WTC11 (cell line): Measurements from ENCODE around the gene RTL5. TPM values are rescaled to one million over a fixed set of nuclear protein-coding genes. Genes with fewer than 3 reads are reported as not detected.

Experiments used
- ATAC-seq: fragments of 200-7000 bp; cut with Tn5 transposase; 2 replicates; pipeline ENCODE4 v1.10.0; 2021; ENCODE audit warnings: mild to moderate bottlenecking, moderate library complexity
- CTCF ChIA-PET: fragments of 300-600 bp; sonication (Branson Sonifier 250); formaldehyde crosslinking; loops from one replicate; lab custom pipeline; 2021; ENCODE audit warnings: antibody characterized with exemption; lab: Charles Lee
- POLR2A ChIA-PET: fragments of 350-600 bp; sonication (Branson Sonifier 250); formaldehyde crosslinking; loops from one replicate; lab custom pipeline; 2021; ENCODE audit warnings: antibody characterized with exemption; lab: Charles Lee
- DNase-seq: peaks from one replicate; pipeline ENCODE4 v3.0.0; 2021; ENCODE audit warnings: low spot score
- H3K27ac Mint-ChIP-seq: 2 replicates; pipeline ENCODE4 v1.8.0; 2021; ENCODE audit warnings: mixed read lengths
- H3K27me3 Mint-ChIP-seq: 2 replicates; pipeline ENCODE4 v1.8.0; 2021; ENCODE audit warnings: low read depth, mild to moderate bottlenecking, moderate library complexity, mixed read lengths
- H3K36me3 Mint-ChIP-seq: 2 replicates; pipeline ENCODE4 v1.8.0; 2021; ENCODE audit warnings: mixed read lengths
- H3K4me1 Mint-ChIP-seq: 2 replicates; pipeline ENCODE4 v1.8.0; 2022; ENCODE audit warnings: mixed read lengths
- H3K4me3 Mint-ChIP-seq: 2 replicates; pipeline ENCODE4 v1.8.0; 2021; ENCODE audit warnings: mild to moderate bottlenecking, moderate library complexity, mixed read lengths
- H3K9me3 Mint-ChIP-seq: 2 replicates; pipeline ENCODE4 v1.8.0; 2021; ENCODE audit warnings: mixed read lengths
- ATF6 ChIP-seq: sonication (generic); formaldehyde crosslinking; IDR thresholded peaks from 2 replicates; pipeline ENCODE4 v1.8.1; 2023; ENCODE audit warnings: mild to moderate bottlenecking, missing genetic modification reagents
- CDX4 ChIP-seq: fragments of 250-450 bp; sonication (Bioruptor Pico); IDR thresholded peaks from 2 replicates; pipeline ENCODE4 v1.9.0; 2021; ENCODE audit warnings: moderate library complexity, mild to moderate bottlenecking, inconsistent platforms, borderline replicate concordance
- EMX1 ChIP-seq: fragments of 250-450 bp; sonication (Bioruptor Pico); IDR thresholded peaks from 2 replicates; pipeline ENCODE4 v1.8.0; 2021; ENCODE audit warnings: mild to moderate bottlenecking
- ESRRA ChIP-seq: sonication (generic); formaldehyde crosslinking; IDR thresholded peaks from 2 replicates; pipeline ENCODE4 v1.8.1; 2022; ENCODE audit warnings: mild to moderate bottlenecking, missing genetic modification reagents, borderline replicate concordance
- HMGA2 ChIP-seq: fragments of 250-450 bp; sonication (Bioruptor Pico); IDR thresholded peaks from 2 replicates; pipeline ENCODE4 v1.4.0; 2021; ENCODE audit warnings: mild to moderate bottlenecking, moderate library complexity
- IRF2 ChIP-seq: sonication (generic); formaldehyde crosslinking; IDR thresholded peaks from 2 replicates; pipeline ENCODE4 v1.8.0; 2022; ENCODE audit warnings: low read depth, missing genetic modification reagents, borderline replicate concordance
- JAZF1 ChIP-seq: fragments of 250-450 bp; sonication (Bioruptor Pico); IDR thresholded peaks from 2 replicates; pipeline ENCODE4 v1.9.0; 2021; ENCODE audit warnings: moderate library complexity, mild to moderate bottlenecking, inconsistent platforms
- MYBL2 ChIP-seq: sonication (generic); formaldehyde crosslinking; IDR thresholded peaks from 2 replicates; pipeline ENCODE4 v1.8.1; 2023; ENCODE audit warnings: mild to moderate bottlenecking, moderate library complexity, missing genetic modification reagents
- NFATC4 ChIP-seq: fragments of 250-450 bp; sonication (Bioruptor Pico); IDR thresholded peaks from 2 replicates; pipeline ENCODE4 v1.9.0; 2021; ENCODE audit warnings: mild to moderate bottlenecking
- NFE2L1 ChIP-seq: sonication (generic); formaldehyde crosslinking; IDR thresholded peaks from 2 replicates; pipeline ENCODE4 v1.8.1; 2023; ENCODE audit warnings: missing genetic modification reagents
- NR1H2 ChIP-seq: sonication (generic); formaldehyde crosslinking; IDR thresholded peaks from 2 replicates; pipeline ENCODE4 v1.9.0; 2021; ENCODE audit warnings: mild to moderate bottlenecking, moderate library complexity, missing genetic modification reagents
- NR3C1 ChIP-seq: sonication (generic); formaldehyde crosslinking; conservative IDR thresholded peaks from 2 replicates; pipeline ENCODE4 v1.8.1; 2023; ENCODE audit warnings: low read depth, mild to moderate bottlenecking, missing genetic modification reagents
- PREB ChIP-seq: sonication (generic); formaldehyde crosslinking; IDR thresholded peaks from 2 replicates; pipeline ENCODE4 v1.8.1; 2022; ENCODE audit warnings: mild to moderate bottlenecking, missing genetic modification reagents, moderate library complexity, borderline replicate concordance
- PRRX2 ChIP-seq: fragments of 250-450 bp; sonication (Bioruptor Pico); IDR thresholded peaks from 2 replicates; pipeline ENCODE4 v1.8.0; 2021; ENCODE audit warnings: mild to moderate bottlenecking
- RELA ChIP-seq: sonication (generic); formaldehyde crosslinking; IDR thresholded peaks from 2 replicates; pipeline ENCODE4 v1.8.1; 2022; ENCODE audit warnings: missing genetic modification reagents, mild to moderate bottlenecking, borderline replicate concordance
- SOX15 ChIP-seq: fragments of 250-450 bp; sonication (Bioruptor Pico); IDR thresholded peaks from 2 replicates; pipeline ENCODE4 v1.9.0; 2021; ENCODE audit warnings: mild to moderate bottlenecking
- TCF7 ChIP-seq: sonication (generic); formaldehyde crosslinking; IDR thresholded peaks from 2 replicates; pipeline ENCODE4 v1.8.0; 2022; ENCODE audit warnings: mild to moderate bottlenecking, low read depth, missing genetic modification reagents, moderate library complexity
- USF2 ChIP-seq: sonication (generic); formaldehyde crosslinking; IDR thresholded peaks from 2 replicates; pipeline ENCODE4 v1.8.1; 2023; ENCODE audit warnings: mild to moderate bottlenecking, missing genetic modification reagents, moderate library complexity
- ZBTB21 ChIP-seq: sonication (generic); formaldehyde crosslinking; IDR thresholded peaks from 2 replicates; pipeline ENCODE4 v1.8.1; 2023; ENCODE audit warnings: mild to moderate bottlenecking, missing genetic modification reagents, borderline replicate concordance
- ZNF121 ChIP-seq: sonication (generic); formaldehyde crosslinking; IDR thresholded peaks from 2 replicates; pipeline ENCODE4 v1.8.0; 2023; ENCODE audit warnings: missing genetic modification reagents
- ZNF138 ChIP-seq: sonication (generic); formaldehyde crosslinking; conservative IDR thresholded peaks from 2 replicates; pipeline ENCODE4 v1.8.1; 2022; ENCODE audit warnings: mild to moderate bottlenecking, moderate library complexity, missing genetic modification reagents
- ZNF263 ChIP-seq: sonication (generic); formaldehyde crosslinking; IDR thresholded peaks from 2 replicates; pipeline ENCODE4 v1.8.1; 2022; ENCODE audit warnings: low read depth, mild to moderate bottlenecking, moderate library complexity, missing genetic modification reagents
- ZNF317 ChIP-seq: sonication (generic); formaldehyde crosslinking; IDR thresholded peaks from 2 replicates; pipeline ENCODE4 v1.8.1; 2023; ENCODE audit warnings: low read depth, mild to moderate bottlenecking, moderate library complexity, missing genetic modification reagents, borderline replicate concordance
- ZNF396 ChIP-seq: fragments of 250-450 bp; sonication (Bioruptor Pico); IDR thresholded peaks from 2 replicates; pipeline ENCODE4 v1.8.0; 2021; ENCODE audit warnings: mild to moderate bottlenecking, moderate library complexity, borderline replicate concordance
- ZNF423 ChIP-seq: fragments of 250-450 bp; sonication (Bioruptor Pico); IDR thresholded peaks from 2 replicates; pipeline ENCODE4 v2.1.2; 2022; ENCODE audit warnings: mild to moderate bottlenecking, moderate library complexity
- total RNA-seq: library from RNA; stranded (reverse); gene quantifications from 3 replicates; pipeline ENCODE4 v1.2.3, GENCODE V29; 2021

RTL5 gene
- total RNA-seq, 1 experiment from 2014 or later, result 1.3 TPM

- DNase-seq, result no peak
- no peaks in the 10 kb centered on the region for H3K9me3 Mint-ChIP-seq
- CTCF ChIA-PET, result interaction anchor here (0.6 to 4.3 kb wide), 9 partner anchors 9 to 122 kb away, joined by 3 to 31 read pairs (median 4); no protein-coding TSS in a partner anchor
- no peak for ATAC-seq
- POLR2A ChIA-PET, result interaction anchor here (0.5 kb wide), 1 partner anchor 543 kb away, joined by 3 read pairs; no protein-coding TSS in a partner anchor
- no peak overlapping the region for H3K27ac Mint-ChIP-seq
- no peak overlapping the region for H3K4me3 Mint-ChIP-seq
- H3K36me3 Mint-ChIP-seq, result peaks cover 11% of the 10 kb centered on the region
- H3K4me1 Mint-ChIP-seq, result peaks cover 63% of the 10 kb centered on the region
- no peak for TF ChIP-seq NFE2L1 (CRISPR knock-in tag)
- TF ChIP-seq NFATC4 (CRISPR knock-in tag), result no peak
- no peak for TF ChIP-seq MYBL2 (CRISPR knock-in tag)
- TF ChIP-seq ZNF121 (CRISPR knock-in tag), result no peak
- TF ChIP-seq NR1H2 (CRISPR knock-in tag), result no peak
- TF ChIP-seq EMX1, result no peak
- no peak for TF ChIP-seq HMGA2
- no peak for TF ChIP-seq PREB (CRISPR knock-in tag)
- no peak for TF ChIP-seq TCF7 (CRISPR knock-in tag)
- no peak for TF ChIP-seq ESRRA (CRISPR knock-in tag)
- no peak for TF ChIP-seq ZNF423 (CRISPR knock-in tag)
- TF ChIP-seq PRRX2 (CRISPR knock-in tag), result no peak
- TF ChIP-seq RELA (CRISPR knock-in tag), result no peak
- TF ChIP-seq CDX4 (CRISPR knock-in tag), result no peak
- TF ChIP-seq, all 79 proteins: peak for 0
- peaks cover 29% of the 10 kb centered on the region for H3K27me3 Mint-ChIP-seq
Measured at GRCh38 chrX:72126048-72126415, 5.7 kb downstream of the RTL5 start.

- H3K9me3 Mint-ChIP-seq, result no peaks in the 10 kb centered on the region
- ATAC-seq (no peak), DNase-seq (no peak)
- TF ChIP-seq NR3C1 (no peak), TCF7 (CRISPR knock-in tag) (no peak), ZNF423 (CRISPR knock-in tag) (no peak), JAZF1 (CRISPR knock-in tag) (no peak)
- no peak overlapping the region for H3K4me3 Mint-ChIP-seq
- H3K4me1 Mint-ChIP-seq, result peaks cover 61% of the 10 kb centered on the region
- CTCF ChIA-PET, result interaction anchor here (1.4 to 4.3 kb wide), 4 partner anchors 18 to 107 kb away, joined by 4 to 31 read pairs (median 12); no protein-coding TSS in a partner anchor
- H3K27ac Mint-ChIP-seq, result no peak overlapping the region
- peaks cover 10% of the 10 kb centered on the region for H3K36me3 Mint-ChIP-seq
- POLR2A ChIA-PET, result no interaction called here
- H3K27me3 Mint-ChIP-seq, result peaks cover 23% of the 10 kb centered on the region
Measured at GRCh38 chrX:72125331-72126047, 6.2 kb downstream of the RTL5 start.

GRCh38 chrX:72124540-72125201, 7.0 kb downstream of the RTL5 start:
- H3K4me3 Mint-ChIP-seq, result no peak overlapping the region
- no peak for DNase-seq
- H3K4me1 Mint-ChIP-seq, result peaks cover 57% of the 10 kb centered on the region
- no peaks in the 10 kb centered on the region for H3K9me3 Mint-ChIP-seq
- ChIA-PET POLR2A (no interaction called here), CTCF (interaction anchor here (0.8 to 4.3 kb wide), 5 partner anchors 23 to 107 kb away, joined by 3 to 31 read pairs (median 6); no protein-coding TSS in a partner anchor)
- no peak for ATAC-seq
- peaks cover 7% of the 10 kb centered on the region; the same call in 1 of the 2 replicates for H3K36me3 Mint-ChIP-seq
- peaks cover 15% of the 10 kb centered on the region for H3K27me3 Mint-ChIP-seq
- H3K27ac Mint-ChIP-seq, result no peak overlapping the region; the same call in 1 of the 2 replicates
- TF ChIP-seq SOX15 (no peak), ZBTB21 (CRISPR knock-in tag) (no peak), ZNF396 (CRISPR knock-in tag) (no peak), ZNF138 (CRISPR knock-in tag) (no peak), ATF6 (CRISPR knock-in tag) (no peak), ZNF263 (CRISPR knock-in tag) (no peak), IRF2 (CRISPR knock-in tag) (no peak), PREB (CRISPR knock-in tag) (no peak), USF2 (no peak), NR3C1 (no peak), ZNF317 (CRISPR knock-in tag) (no peak)
